ENCODE results near the gene LBX2.
A peak's percentile ranks its signal among the peaks of the same experiment; 100 is the strongest.

LBX2 gene

GRCh38 chr2:74510272-74510671, 10.9 kb upstream of the LBX2 start:
- FAIRE-seq (no peak), DNase-seq (ENCODE audit: insufficient read length, low spot score) (no peak)

GRCh38 chr2:74507926-74508520, 8.6 kb upstream of the LBX2 start:
- no peak for FAIRE-seq
- no peak for TF ChIP-seq CTCF (IDR thresholded peaks at IDR 0.05; ENCODE audit: insufficient read depth, missing control alignments)
- DNase-seq (ENCODE audit: insufficient read length, low spot score) = no peak

More at GRCh38 chr2:74510272-74510671, 10.9 kb upstream of the LBX2 start:
- no peak for TF ChIP-seq CTCF (IDR thresholded peaks at IDR 0.05; ENCODE audit: insufficient read depth, missing control alignments)

DNA sequence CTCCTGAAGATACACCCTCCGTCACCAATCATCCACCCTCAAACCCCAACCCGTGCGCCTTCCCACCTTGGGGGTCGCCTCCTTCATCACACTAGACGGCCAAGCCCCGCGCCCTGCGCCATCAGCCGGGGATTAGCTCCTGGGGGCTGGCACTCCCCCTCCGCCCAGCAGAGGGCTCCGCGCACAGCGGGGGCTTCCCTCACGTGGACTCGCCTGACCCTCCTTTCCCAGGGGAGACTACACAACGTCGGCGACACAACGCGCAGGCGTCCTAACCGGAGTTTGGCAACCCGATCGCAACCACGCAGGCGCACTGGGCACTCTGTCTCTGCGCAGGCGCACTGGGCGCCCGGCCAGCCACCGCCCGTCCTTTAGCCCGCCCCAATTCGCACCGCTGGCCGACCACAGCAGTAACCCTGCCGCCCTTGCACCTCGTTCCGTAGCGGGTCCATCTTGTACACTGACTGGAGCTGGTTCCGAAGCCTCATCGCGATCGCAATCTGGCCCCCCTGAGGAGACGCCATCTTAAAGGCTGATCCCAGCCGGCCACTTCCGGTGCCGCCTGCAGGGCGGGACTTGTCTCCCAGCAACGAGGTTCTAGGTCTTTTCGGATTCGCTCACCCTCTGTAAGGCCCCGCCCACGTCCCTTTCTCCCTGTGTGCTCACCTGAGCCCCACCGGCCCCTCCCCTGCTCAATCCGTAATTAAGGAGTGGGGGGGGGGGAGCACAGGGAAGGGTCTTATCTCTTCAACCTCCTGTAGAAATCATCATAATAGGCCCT, 7.9 kb upstream of the LBX2 start, which contains the start of gene PCGF1:
PCGF1 (minus strand) TSS at position 551 of the 781 bp plus-strand sequence; CDS start at position 524, 27 bp downstream.
- FAIRE-seq = no peak
- peak; percentile 93 for DNase-seq (ENCODE audit: insufficient read length, low spot score)
- TF ChIP-seq CTCF (IDR thresholded peaks at IDR 0.05; ENCODE audit: insufficient read depth, missing control alignments) = peak; percentile 58

- no peak for TF ChIP-seq CTCF (IDR thresholded peaks at IDR 0.05; ENCODE audit: insufficient read depth, missing control alignments)
- DNase-seq (ENCODE audit: insufficient read length, low spot score) (no peak), FAIRE-seq (no peak)
Measured at GRCh38 chr2:74505448-74506246, 6.2 kb upstream of the LBX2 start.

- no peak for FAIRE-seq
- no peak for TF ChIP-seq CTCF (IDR thresholded peaks at IDR 0.05; ENCODE audit: insufficient read depth, missing control alignments)
Measured at GRCh38 chr2:74504591-74504990, 5.2 kb upstream of the LBX2 start.

GRCh38 chr2:74503506-74504475, 4.4 kb upstream of the LBX2 start:
- DNase-seq (ENCODE audit: insufficient read length, low spot score) (no peak), FAIRE-seq (no peak)
- TF ChIP-seq CTCF (IDR thresholded peaks at IDR 0.05; ENCODE audit: insufficient read depth, missing control alignments) = no peak

More at GRCh38 chr2:74504591-74504990, 5.2 kb upstream of the LBX2 start:
- DNase-seq (ENCODE audit: insufficient read length, low spot score) = no peak
